ENCODE data around the gene MRPS33. TPM values are rescaled to one million over a fixed set of nuclear protein-coding genes. Genes with fewer than 3 reads are reported as not detected.
A peak's percentile ranks its signal among the peaks of the same experiment; 100 is the strongest.

The MRPS33 gene
- total and polyA plus RNA-seq, 2 of the 13 experiments (the other 11 are each of a cell fraction or from before 2014, with no cell fraction given) = 50.9 to 91.0 TPM

DNA sequence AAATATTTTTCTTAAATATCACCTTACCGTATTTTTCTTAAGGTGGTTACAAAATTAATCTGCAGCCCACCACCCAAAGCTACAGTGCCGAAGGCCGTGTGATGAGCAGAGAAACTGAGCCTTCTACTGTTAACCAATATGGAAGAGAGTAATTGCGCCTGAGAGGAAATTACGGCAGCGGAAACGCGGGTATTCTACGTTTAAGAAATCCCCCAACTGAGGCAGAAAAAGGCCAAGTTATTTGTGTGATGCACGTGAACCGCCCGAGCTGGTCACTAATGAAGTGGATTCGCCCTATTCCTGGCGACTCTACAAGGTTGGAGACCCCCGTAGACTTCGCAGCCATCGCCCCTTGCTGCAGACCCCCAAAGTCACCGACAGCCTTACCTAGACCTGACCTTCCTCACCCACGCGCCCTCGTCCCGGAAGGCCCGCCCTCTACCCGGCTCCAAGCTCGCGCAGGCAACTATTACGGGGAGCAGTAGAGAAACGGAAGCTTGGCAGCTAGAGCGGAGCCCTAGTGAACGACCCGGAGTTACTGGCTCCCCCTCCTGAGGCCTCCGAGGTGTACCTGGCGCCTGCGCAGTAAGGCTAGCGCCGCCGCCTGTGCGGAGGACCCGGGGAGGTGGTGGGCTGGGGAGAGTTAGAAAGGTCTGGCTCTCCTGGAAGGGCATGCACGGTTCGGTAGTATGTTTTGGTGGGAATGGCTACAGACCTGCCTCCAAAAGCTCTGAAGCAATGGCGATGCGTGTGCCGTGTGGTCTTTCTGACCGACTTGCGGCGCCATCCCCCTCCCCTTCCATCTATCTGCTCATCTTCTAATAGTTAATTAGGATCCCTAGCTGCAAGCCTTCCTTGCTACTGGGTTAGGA is at the start of gene MRPS33 (continued):
- no peak for TF ChIP-seq TBX3 (IDR thresholded peaks at IDR 0.05; ENCODE audit: borderline replicate concordance)
- TF ChIP-seq CREM (IDR thresholded peaks at IDR 0.05) = peak; percentile 90
- TF ChIP-seq CREM (CRISPR knock-in tag; IDR thresholded peaks at IDR 0.05) = no peak
- TF ChIP-seq, protein P1, sequence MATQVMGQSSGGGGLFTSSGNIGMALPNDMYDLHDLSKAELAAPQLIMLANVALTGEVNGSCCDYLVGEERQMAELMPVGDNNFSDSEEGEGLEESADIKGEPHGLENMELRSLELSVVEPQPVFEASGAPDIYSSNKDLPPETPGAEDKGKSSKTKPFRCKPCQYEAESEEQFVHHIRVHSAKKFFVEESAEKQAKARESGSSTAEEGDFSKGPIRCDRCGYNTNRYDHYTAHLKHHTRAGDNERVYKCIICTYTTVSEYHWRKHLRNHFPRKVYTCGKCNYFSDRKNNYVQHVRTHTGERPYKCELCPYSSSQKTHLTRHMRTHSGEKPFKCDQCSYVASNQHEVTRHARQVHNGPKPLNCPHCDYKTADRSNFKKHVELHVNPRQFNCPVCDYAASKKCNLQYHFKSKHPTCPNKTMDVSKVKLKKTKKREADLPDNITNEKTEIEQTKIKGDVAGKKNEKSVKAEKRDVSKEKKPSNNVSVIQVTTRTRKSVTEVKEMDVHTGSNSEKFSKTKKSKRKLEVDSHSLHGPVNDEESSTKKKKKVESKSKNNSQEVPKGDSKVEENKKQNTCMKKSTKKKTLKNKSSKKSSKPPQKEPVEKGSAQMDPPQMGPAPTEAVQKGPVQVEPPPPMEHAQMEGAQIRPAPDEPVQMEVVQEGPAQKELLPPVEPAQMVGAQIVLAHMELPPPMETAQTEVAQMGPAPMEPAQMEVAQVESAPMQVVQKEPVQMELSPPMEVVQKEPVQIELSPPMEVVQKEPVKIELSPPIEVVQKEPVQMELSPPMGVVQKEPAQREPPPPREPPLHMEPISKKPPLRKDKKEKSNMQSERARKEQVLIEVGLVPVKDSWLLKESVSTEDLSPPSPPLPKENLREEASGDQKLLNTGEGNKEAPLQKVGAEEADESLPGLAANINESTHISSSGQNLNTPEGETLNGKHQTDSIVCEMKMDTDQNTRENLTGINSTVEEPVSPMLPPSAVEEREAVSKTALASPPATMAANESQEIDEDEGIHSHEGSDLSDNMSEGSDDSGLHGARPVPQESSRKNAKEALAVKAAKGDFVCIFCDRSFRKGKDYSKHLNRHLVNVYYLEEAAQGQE (IDR thresholded peaks at IDR 0.05; ENCODE audit: borderline replicate concordance in 1 of 2, low read depth in 1 of 2, low read length in 2 of 2) = peak in 1 of 2 experiments; percentile 41; a peak in 1 of 4 replicates
- TF ChIP-seq ZC3H13 (CRISPR knock-in tag; IDR thresholded peaks at IDR 0.05) = no peak
- TF ChIP-seq, protein P2, sequence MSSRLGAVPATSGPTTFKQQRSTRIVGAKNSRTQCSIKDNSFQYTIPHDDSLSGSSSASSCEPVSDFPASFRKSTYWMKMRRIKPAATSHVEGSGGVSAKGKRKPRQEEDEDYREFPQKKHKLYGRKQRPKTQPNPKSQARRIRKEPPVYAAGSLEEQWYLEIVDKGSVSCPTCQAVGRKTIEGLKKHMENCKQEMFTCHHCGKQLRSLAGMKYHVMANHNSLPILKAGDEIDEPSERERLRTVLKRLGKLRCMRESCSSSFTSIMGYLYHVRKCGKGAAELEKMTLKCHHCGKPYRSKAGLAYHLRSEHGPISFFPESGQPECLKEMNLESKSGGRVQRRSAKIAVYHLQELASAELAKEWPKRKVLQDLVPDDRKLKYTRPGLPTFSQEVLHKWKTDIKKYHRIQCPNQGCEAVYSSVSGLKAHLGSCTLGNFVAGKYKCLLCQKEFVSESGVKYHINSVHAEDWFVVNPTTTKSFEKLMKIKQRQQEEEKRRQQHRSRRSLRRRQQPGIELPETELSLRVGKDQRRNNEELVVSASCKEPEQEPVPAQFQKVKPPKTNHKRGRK (CRISPR knock-in tag; IDR thresholded peaks at IDR 0.05) = no peak
- TF ChIP-seq IKZF1 (IDR thresholded peaks at IDR 0.05) = no peak
- TF ChIP-seq KDM4B (CRISPR knock-in tag; IDR thresholded peaks at IDR 0.05) = peak; percentile 85; the same call in 1 of the 2 replicates
- TF ChIP-seq ESRRA (CRISPR knock-in tag; IDR thresholded peaks at IDR 0.05; ENCODE audit: low read depth) = peak; percentile 63; the same call in 1 of the 2 replicates
- TF ChIP-seq, protein P3, sequence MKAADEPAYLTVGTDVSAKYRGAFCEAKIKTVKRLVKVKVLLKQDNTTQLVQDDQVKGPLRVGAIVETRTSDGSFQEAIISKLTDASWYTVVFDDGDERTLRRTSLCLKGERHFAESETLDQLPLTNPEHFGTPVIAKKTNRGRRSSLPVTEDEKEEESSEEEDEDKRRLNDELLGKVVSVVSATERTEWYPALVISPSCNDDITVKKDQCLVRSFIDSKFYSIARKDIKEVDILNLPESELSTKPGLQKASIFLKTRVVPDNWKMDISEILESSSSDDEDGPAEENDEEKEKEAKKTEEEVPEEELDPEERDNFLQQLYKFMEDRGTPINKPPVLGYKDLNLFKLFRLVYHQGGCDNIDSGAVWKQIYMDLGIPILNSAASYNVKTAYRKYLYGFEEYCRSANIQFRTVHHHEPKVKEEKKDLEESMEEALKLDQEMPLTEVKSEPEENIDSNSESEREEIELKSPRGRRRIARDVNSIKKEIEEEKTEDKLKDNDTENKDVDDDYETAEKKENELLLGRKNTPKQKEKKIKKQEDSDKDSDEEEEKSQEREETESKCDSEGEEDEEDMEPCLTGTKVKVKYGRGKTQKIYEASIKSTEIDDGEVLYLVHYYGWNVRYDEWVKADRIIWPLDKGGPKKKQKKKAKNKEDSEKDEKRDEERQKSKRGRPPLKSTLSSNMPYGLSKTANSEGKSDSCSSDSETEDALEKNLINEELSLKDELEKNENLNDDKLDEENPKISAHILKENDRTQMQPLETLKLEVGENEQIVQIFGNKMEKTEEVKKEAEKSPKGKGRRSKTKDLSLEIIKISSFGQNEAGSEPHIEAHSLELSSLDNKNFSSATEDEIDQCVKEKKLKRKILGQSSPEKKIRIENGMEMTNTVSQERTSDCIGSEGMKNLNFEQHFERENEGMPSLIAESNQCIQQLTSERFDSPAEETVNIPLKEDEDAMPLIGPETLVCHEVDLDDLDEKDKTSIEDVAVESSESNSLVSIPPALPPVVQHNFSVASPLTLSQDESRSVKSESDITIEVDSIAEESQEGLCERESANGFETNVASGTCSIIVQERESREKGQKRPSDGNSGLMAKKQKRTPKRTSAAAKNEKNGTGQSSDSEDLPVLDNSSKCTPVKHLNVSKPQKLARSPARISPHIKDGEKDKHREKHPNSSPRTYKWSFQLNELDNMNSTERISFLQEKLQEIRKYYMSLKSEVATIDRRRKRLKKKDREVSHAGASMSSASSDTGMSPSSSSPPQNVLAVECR (CRISPR knock-in tag; IDR thresholded peaks at IDR 0.05; ENCODE audit: borderline replicate concordance) = peak; percentile 88
- TF ChIP-seq, protein P4, sequence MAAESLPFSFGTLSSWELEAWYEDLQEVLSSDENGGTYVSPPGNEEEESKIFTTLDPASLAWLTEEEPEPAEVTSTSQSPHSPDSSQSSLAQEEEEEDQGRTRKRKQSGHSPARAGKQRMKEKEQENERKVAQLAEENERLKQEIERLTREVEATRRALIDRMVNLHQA (CRISPR knock-in tag; IDR thresholded peaks at IDR 0.05) = no peak
- TF ChIP-seq, protein P5, sequence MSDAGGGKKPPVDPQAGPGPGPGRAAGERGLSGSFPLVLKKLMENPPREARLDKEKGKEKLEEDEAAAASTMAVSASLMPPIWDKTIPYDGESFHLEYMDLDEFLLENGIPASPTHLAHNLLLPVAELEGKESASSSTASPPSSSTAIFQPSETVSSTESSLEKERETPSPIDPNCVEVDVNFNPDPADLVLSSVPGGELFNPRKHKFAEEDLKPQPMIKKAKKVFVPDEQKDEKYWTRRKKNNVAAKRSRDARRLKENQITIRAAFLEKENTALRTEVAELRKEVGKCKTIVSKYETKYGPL (CRISPR knock-in tag; IDR thresholded peaks at IDR 0.05) = no peak
- no peak for TF ChIP-seq SMARCC2 (IDR thresholded peaks at IDR 0.05)
- TF ChIP-seq RBAK (CRISPR knock-in tag; IDR thresholded peaks at IDR 0.05) = no peak
- no peak; the same call in 1 of the 2 replicates for TF ChIP-seq ZNF776 (CRISPR knock-in tag; IDR thresholded peaks at IDR 0.05)
- TF ChIP-seq ZNF101 (CRISPR knock-in tag; IDR thresholded peaks at IDR 0.05; ENCODE audit: borderline replicate concordance, low read depth) = no peak
- TF ChIP-seq ARID2 (CRISPR knock-in tag; IDR thresholded peaks at IDR 0.05; ENCODE audit: borderline replicate concordance) = peak; percentile 65; the same call in 1 of the 2 replicates
- peak; percentile 93 for TF ChIP-seq DMAP1 (CRISPR knock-in tag; IDR thresholded peaks at IDR 0.05)
- no peak for TF ChIP-seq ZKSCAN1 (IDR thresholded peaks at IDR 0.05; ENCODE audit: low read length)

Measured in HepG2 (cell line).